Eye (tissue), 1 donor: ENCODE data around the gene PARD6G.

Experiments used
- DNase-seq: peaks from one replicate; pipeline ENCODE4 v3.0.0-alpha.2; 2015

Gene PARD6G

DNA sequence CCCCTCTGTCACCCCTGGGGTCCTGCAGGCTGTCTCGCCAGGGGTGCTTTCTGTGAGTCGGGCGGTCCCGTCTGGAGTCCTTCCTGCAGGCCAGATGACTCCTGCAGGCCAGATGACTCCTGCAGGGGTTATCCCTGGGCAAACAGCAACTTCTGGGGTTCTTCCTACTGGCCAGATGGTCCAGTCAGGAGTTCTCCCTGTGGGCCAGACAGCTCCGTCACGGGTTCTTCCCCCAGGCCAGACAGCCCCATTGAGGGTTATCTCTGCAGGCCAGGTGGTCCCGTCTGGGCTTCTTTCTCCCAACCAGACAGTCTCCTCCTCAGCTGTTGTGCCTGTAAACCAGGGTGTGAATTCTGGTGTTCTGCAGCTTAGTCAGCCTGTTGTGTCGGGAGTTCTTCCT, 110.6 kb downstream of the PARD6G start:
- no peak for DNase-seq

DNA sequence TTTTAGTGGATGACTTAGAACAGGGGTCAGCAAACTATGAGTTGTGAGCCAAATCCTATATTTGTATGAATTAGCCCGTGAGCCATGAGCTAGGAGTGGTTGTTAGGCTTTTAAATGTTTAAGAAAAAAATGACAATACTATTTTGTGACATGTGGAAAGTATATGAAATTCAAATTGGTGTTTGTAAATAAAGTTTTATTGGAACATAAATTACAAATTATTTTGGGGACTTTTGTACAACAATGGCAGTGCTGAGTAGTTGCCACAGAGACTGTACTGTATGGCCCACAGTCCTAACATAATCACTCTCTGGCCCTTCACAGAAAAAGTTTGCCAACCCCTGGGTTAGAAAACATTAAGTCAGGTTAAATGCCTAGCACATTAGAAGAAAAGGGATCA, 112.2 kb downstream of the PARD6G start:
- no peak for DNase-seq

DNA sequence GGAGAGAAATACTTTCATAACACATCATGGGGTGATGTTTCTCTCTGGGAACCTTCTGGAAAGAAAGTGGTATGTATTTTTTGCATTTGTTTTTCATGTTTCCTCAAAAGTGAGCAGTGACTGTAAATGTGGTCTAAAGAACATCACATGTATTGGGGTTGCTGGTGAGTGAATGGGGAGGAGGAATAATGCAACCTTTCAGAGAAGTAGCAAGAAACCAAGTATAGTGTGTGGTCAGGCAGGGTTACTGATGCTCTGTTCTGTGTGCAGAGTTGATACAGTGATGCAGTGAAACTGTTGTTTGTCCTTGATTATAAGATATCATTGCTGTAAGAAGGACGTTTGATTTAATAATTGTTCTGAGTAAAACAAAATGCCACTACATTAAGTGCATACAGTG, 114.2 kb downstream of the PARD6G start:
- no peak for DNase-seq

DNA sequence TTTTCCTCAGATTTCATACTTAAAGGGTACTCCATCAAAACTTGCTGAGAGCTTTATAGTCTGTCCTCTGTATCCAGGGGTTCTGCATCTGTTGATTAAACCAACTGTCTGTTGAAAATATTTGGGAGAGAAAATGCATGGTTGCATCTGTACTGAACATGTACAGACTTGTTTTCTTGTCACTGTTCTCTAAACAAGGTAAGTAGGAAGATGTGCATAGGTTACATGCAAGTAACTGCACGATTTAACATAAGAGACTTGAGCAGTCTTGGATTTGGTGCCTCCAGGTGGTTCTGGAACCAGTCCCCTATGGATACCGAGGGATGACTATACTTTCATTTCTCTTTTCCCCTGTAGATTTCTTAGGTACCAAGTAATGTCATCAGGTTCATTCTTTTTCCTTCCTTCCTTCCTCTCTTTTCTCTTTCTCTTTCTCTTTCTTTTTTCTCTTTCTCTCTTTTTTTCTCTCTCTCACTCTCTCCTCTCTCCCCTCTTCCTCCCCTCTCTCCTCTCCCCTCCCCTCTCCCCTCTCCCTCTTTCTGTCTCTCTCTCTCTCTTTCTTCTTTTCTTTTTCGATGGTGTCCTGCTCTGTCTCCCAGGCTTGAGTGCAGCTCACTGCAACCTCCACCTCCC, 115.0 kb downstream of the PARD6G start:
- DNase-seq, result no peak

DNA sequence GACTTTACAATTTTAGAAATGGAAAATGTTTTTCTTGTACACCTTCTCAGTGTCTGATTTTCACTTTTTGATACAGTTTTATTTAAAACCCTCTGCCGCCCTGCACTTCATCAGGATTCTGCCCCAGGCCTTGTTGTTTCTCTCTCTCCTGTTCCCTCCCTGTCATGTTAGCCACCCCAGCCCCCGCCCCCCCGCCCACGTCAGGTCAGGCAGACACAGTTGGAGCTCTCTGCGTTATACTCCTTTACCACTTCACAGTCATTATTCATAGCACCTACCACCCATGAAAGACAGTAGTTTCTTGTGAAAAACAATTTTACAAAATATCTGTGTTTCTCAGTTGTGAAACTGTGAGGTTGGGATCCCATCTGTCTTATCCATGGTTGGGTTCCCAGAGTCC, 116.8 kb downstream of the PARD6G start:
- DNase-seq, result no peak

DNA sequence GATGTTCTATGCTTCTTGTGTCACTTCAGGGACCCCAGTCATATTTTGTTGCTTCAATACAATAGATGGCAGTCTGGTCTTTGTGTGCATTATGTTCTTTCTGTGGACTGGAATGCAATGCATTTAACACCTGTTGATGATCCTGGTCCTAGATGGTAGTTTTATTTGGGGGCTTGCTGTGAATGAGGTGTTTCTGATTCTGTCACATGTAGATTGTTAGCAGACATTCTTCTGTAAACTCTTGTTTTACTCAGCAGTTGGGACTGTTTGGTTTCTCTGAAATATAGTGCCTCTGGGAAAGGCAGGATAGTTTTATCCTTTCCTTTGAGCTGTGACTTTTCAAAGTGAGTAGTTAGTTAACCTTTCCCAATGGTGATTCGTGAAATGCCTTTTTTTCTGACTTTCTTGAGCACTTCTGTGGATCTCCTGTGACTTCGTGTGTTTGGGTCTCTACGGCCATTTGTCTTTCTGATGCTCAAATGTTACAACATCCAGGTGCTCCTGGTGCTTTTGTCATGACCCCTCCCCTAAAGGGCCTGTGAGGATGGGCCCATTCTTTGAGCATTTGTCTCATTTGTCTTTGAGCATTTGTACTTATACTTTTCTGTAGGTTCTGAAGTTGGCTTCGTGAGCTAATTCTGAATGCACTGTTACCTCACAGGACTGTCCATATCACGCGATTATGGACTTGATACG, 117.5 kb downstream of the PARD6G start:
- DNase-seq, result no peak

DNA sequence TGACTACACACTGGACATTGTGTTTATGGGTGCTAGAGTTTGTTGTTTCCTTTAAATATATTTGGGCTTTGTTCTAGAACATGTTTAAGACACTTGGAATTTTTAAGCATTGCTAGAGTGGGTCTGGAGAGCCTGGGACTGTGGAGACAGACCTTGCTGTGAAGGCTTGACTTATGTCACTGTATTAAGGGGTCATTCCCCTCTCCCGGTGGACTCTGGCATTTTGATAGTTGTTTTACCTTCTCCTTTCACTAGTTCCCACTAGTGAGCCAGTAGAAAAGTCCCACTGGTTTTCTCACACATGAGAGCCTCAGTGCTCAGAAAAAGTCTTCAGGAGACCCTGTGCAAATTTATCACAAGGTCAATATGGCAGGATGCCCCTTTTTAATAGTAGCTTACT, 119.7 kb downstream of the PARD6G start:
- no peak for DNase-seq

DNA sequence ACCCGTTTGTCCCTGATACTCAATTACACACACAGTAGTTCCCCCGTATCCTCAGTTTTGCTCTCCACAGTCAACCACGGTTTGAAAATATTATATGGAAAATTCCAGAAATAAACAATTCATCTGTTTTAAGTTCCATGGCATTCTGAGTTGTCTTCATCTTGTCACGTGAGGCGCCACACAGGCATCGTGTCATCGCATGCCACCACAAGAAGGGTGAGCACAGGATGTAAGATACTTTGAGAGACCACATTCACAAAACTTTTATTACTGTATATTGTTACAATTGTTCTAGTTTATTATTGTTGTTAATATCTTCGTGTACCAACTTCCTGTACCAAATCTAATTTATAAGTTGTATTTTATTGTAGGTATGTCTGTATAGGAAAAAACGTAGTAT, 120.5 kb downstream of the PARD6G start:
- DNase-seq, result no peak

DNA sequence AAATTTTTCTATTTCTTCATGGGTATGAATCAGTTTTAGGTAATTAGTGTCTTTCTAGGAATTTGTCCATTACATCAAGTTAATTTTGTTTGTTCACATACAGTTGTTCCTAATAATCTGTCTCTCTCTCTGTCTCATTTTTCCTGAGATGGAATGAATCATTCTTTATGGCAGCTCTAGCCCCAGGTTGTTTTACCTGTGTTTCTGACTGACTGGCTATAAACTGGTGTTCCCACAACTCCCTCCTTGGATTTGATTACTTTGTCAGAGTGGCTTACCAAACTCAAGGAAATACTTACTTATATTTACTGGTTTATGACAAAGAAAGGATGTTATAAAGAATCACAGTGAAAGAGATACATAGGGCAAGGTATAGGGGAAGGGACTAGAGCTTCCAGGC, 123.2 kb downstream of the PARD6G start:
- no peak for DNase-seq

DNA sequence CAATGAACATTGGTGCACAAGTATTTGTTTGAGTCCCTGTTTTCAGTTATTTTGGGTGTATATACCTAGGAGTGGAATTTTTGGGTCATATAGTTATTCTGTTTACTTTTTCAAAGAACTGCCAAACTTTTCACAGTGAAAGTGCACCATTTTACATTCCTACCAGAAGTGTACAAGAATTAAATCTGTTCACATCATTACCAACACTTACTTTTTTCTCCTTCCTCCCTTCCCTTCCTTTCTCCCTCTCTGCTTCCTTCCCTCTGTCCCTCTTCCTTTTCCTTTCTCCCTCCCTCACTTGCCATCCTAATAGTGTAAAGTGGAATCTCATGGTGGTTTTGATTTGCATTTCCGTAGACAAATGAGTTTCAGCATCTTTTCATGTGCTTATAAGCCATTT, 126.4 kb downstream of the PARD6G start:
- DNase-seq, result no peak

DNA sequence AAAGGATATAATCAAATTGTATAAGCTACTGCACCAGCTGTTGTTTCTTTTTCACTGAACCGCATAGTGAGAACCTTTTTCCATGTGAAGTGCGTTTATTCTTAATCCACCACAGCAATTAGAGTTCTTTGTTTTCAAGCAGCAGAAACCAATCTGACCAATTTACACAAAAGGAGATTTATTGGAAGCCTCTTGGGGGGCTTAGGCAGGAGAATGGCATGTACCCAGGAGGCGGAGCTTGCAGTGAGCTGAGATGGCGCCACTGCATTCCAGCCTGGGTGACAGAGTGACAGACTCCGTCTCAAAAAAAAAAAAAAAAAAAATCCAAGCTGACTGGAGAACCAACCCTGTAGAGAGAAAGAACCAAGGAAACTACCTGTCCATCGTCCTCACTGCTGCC, 128.2 kb downstream of the PARD6G start:
- peak; percentile 38 for DNase-seq

DNA sequence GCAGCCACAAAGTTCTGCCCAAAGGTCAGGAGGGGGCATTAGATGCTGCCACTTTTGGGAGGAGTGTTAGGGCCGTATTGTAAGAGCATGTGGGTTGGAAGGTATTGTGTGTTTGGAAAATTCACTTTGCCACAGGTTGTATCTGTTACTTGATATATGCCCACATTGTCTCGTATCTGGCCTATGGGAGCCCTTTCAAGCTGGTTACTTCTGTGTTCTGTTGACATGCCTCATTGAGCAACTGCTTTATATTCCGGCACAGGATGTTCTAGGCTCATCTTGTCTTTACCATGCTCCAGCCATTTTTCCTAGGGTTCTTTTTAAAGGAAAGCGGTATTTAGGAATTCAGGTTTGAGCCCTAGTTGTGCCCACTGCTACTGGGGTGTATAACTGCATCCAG, 132.3 kb downstream of the PARD6G start:
- DNase-seq, result no peak

DNA sequence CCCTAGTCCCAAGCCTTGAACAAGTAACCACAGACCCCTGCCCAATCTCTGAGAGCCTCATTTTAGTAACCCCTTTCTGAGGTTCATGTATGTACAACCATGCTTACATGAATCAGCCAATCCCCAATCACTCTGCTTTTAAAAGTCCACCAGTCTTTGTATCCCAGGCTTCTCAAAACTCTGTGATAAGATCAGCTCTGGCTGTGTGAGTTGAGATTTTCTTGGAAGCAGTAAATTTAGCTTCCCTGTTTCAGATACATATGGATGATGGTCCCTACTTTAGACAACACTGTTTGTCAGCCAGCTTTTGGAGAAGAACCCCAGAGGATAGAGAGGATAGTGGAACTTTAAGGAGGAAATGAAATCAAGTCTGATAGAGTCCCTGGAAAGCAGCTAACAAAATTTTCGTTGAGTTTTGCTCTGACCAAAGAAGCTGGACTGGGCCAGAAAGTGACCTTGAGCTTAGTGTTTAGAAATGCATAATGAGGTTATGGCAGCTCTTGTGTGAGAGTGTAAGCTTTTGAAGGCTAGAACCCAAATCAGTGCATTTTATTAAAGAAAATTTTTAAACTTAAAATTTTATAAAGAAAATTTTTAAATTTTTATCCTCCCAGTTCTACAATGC, 134.6 kb downstream of the PARD6G start:
- no peak for DNase-seq

DNA sequence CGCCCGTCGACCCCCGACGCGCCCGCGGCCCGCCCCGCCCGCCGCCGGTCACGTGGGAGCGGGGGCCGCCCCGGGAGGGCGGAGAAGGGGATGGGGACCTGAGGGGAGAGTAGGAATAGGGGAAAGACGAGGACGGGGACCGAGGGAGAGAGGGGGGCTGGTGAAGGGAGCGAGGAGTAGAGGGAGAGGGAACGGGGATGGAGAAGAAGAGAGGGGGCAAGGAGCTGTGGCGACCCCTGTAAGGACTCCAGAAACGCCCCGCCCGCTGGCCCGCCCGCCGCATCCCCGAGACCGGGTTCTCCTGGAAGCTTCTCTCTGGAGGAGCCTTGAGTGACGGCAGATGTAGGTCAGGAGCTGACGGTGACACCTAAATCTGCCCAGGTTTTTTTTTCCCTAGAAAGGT, 137.6 kb downstream of the PARD6G start:
- DNase-seq, result peak; percentile 78

DNA sequence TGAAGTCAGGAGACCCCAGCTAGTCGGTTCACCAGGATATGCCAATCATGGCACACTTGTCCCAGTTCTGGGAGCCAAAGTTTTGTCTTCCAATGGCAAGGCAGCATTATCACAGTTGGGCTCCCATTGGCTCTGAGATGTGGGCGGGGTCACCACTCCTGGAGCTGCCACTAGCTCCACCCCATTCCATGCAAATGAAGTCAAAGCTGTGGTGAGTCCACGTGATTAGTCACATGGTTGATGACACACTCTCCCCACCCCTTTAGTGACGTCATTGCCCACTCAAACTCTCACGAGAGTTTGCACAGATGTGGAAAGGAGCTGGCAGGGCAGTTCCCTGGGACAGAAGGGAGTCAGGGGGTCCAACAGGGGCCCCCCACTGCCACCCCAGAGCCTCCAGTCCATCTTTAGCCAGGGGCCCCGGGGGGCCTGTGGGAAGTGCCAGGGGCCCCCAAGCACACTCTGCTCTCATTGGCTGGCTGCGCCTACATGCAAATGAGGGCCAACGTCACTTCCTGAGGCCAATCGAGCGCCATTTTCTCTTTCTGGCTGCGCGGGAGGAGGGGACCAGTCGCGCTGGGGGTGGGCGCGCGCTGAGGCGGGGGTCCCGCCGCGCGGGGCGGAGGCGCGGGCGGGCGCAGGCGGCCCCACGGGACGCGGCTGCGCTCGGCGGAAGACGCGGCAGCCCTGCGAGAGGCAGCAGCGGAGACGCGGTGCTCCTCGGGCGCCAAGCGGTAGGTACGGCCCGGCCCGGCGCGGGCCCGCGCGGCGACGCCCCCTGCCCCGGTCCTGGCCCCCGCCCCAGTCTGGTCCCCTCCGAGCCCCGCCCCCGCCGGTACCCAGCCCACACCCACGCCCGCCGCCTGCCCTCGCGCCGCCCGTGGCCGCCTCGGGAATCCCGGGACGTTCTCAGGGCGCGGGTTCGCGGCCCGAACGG, 138.3 kb downstream of the PARD6G start, which contains the start of gene ADNP2:
Gene ADNP2, plus strand, starts transcription at position 524 of the 937 bp plus-strand sequence. CDS start 8,281 bp downstream, outside the sequence.
- DNase-seq, result peak; percentile 96

DNA sequence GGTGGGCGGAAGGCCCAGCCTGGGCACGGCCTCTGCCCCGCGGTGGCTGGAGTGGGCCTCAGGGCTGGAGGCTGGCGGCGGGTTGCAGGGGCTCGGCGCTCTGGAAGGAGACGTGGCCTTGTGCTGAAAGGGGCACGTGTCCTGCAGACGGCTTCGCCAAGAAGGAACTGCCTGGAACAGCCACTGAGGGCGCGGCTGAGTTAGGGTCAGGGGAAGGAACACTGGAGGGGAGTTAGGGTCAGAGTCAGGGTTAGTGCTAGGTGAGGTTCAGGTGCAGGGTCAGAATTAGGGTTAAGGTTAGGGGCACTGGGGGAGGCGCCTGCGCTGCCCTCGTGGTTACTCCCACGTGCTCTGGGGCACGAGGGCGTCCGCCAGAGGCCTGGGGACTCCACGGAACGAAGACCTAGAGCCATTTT, 139.2 kb downstream of the PARD6G start:
- peak; percentile 14 for DNase-seq

DNA sequence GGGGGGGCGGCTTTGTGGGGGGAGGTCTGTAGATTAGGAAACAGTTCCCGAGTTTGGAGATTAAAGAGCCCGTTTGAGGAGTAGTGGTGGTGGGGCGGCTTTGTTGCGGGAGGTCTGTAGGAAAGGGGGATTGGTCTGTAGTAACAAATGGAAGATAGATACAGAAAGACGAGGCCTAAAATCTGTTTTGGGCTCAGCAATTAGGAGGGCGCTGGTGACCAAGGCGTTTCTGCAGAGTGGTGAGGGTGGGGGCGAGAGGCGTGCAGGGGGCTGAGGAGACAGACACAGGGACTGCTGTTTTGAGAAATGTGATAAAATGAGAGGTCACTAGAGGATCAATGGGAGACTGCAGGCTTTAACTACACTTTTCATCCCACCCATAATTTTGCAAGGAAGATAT, 139.9 kb downstream of the PARD6G start:
- no peak for DNase-seq
